Glomerular visceral epithelial cell (primary cell): ENCODE measurements around the gene SGSM1.

Source experiments
- DNase-seq: peaks from one replicate; pipeline ENCODE4 v3.0.0-alpha.2; 2016; ENCODE audit errors: extremely low spot score

Gene SGSM1

GRCh38 chr22:24976442-24977218 is 170.6 kb downstream of the SGSM1 start:
- no peak for DNase-seq
